Transverse colon (tissue), 4 donors: ENCODE measurements around the gene CCDC71.

Experiments
- CTCF ChIP-seq, 5 experiments: fragments of 200-600 bp in 3 of 5; fragments of 450-650 bp in 2 of 5; sonication (generic) in 3 of 5; IDR thresholded peaks; 1 replicate in 2 of 5; 2 replicates in 3 of 5; pipeline ENCODE4 v1.5.1; 2016 to 2017; ENCODE audit warnings: antibody characterized with exemption in 5 of 5, inconsistent platforms in 3 of 5, mild to moderate bottlenecking in 2 of 5, moderate library complexity in 1 of 5
- EP300 ChIP-seq: sonication (generic); formaldehyde crosslinking; IDR thresholded peaks from one replicate; pipeline ENCODE4 v1.6.1; 2017; ENCODE audit warnings: antibody characterized with exemption, low read depth
- POLR2A ChIP-seq: fragments of 450-650 bp; IDR thresholded peaks from one replicate; pipeline ENCODE4 v1.6.1; 2016; ENCODE audit warnings: antibody characterized with exemption, mild to moderate bottlenecking, moderate library complexity
- POLR2AphosphoS5 ChIP-seq, 3 donors: sonication (generic); formaldehyde crosslinking; IDR thresholded peaks; one replicate each; pipeline ENCODE4 v1.6.1; 2016; ENCODE audit warnings: antibody characterized with exemption in 3 of 3

- TF ChIP-seq CTCF (IDR thresholded peaks at IDR 0.05): no peak
- TF ChIP-seq POLR2A: no peak
- no peak for TF ChIP-seq EP300
- no peak for TF ChIP-seq POLR2AphosphoS5 (IDR thresholded peaks at IDR 0.05)
Observed at GRCh38 chr3:49135499-49135898, 30.6 kb downstream of the CCDC71 start.
